Coronary artery (tissue), 2 donors: ENCODE measurements around the gene AOC1.
"Not testable (repeated sequence)": the region's sequence is repeated elsewhere in the genome, so short reads cannot be mapped to it uniquely, and the experiment has no call there.

ENCODE experiments used
- DNase-seq: peaks from one replicate; pipeline ENCODE4 v3.0.0-alpha.2; 2017; ENCODE audit warnings: low spot score
- H3K27ac ChIP-seq, 2 donors: fragments of 200-600 bp; sonication (generic); one replicate each; pipeline ENCODE4 v1.5.1; 2016 to 2019
- H3K4me3 ChIP-seq: fragments of 200-600 bp; sonication (generic); 2 replicates; pipeline ENCODE4 v1.5.1; 2016; ENCODE audit warnings: mild to moderate bottlenecking, moderate library complexity
- TF ChIP-seq, protein P1 (sequence below): fragments of 200-600 bp; sonication (generic); IDR thresholded peaks from one replicate; pipeline ENCODE4 v1.5.1; 2019; ENCODE audit warnings: antibody characterized with exemption

AOC1 gene

DNA sequence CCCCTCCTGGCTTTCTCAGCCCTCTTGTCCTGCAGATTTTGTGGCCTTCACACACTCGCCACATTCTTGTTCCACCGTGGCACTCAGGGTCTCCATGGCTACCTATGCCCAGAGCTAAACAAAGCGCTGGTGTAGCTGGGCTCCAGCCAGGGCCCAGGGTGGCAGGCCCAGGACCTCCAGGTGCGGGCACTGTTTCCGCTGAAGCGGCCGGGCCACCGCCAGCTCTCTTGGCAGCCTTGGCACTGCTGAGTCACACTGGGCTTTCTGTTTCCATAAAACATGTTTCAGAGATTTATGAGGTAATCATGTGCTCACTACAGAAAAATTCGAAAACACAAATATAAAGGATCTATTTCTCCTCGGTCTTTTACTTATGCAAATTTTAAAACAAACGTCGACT is 51.3 kb downstream of the AOC1 start:
- DNase-seq: no peak
- TF ChIP-seq, protein P1, sequence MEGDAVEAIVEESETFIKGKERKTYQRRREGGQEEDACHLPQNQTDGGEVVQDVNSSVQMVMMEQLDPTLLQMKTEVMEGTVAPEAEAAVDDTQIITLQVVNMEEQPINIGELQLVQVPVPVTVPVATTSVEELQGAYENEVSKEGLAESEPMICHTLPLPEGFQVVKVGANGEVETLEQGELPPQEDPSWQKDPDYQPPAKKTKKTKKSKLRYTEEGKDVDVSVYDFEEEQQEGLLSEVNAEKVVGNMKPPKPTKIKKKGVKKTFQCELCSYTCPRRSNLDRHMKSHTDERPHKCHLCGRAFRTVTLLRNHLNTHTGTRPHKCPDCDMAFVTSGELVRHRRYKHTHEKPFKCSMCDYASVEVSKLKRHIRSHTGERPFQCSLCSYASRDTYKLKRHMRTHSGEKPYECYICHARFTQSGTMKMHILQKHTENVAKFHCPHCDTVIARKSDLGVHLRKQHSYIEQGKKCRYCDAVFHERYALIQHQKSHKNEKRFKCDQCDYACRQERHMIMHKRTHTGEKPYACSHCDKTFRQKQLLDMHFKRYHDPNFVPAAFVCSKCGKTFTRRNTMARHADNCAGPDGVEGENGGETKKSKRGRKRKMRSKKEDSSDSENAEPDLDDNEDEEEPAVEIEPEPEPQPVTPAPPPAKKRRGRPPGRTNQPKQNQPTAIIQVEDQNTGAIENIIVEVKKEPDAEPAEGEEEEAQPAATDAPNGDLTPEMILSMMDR: no peak
- H3K27ac ChIP-seq: no peak overlapping the region

GRCh38 chr7:150904011-150904909 is 51.9 kb downstream of the AOC1 start:
- H3K27ac ChIP-seq: no peak overlapping the region
- H3K4me3 ChIP-seq: no peak overlapping the region
- TF ChIP-seq, protein P1: no peak
- no peak for DNase-seq

More for the DNA sequence above, 51.3 kb downstream of the AOC1 start:
- no peak overlapping the region for H3K4me3 ChIP-seq

DNA sequence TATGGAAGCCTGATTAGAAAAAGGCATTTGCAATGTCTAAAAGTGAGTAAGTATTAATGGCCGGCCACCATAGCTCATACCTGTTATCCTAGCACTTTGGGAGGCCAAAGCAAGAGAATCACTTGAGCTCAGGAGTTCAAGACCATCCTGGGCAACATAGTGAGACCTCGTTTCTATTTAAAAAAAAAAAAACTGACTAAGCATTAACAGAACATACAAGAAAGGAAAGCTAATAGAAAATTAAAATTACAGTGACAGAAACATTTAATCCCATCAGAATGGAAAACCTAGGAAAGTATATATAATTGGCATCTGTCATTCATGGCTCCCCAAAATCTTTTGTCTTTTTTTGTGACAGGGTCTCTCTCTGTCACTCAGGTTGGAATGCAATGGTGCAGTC is 55.9 kb downstream of the AOC1 start:
- Histone ChIP-seq H3K4me3 (no peak overlapping the region), H3K27ac (no peak overlapping the region)
- TF ChIP-seq, protein P1: no peak
- no peak for DNase-seq

GRCh38 chr7:150909200-150909995 is 57.1 kb downstream of the AOC1 start:
- no peak for DNase-seq
- no peak overlapping the region for H3K27ac ChIP-seq
- H3K4me3 ChIP-seq: no peak overlapping the region
- TF ChIP-seq, protein P1: no peak

DNA sequence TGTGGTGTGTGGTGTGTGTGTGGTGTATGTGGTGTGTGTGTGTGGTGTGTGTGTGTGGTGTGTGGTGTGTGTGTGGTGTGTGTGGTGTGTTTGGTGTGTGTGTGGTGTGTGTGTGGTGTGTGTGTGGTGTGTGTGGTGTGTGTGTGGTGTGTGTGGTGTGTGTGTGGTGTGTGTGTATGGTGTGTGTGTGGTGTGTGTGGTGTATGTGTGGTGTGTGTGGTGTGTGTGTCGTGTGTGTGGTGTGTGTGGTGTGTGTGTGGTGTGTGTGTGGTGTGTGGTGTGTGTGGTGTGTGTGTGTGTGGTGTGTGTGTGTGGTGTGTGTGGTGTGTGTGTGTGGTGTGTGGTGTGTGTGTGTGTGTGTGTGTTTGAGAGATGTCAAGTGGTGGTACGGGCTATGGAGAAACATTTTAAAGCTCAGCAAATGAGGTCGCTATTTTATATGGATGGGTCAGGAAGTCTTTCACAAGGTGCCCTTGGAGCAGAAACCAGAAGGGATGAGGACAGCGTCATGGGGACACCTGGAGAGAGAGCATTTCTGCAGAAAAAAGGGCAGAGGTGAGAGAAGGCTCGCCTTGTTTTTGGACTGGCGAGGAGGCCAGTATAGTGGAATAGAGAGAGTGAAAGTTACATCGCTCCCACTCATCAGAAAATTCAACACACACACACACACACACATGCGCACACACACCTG is 58.1 kb downstream of the AOC1 start:
- H3K4me3 ChIP-seq, DNase-seq, H3K27ac ChIP-seq: not testable (repeated sequence)

- no peak overlapping the region for H3K4me3 ChIP-seq
- TF ChIP-seq, protein P1: no peak
- no peak for DNase-seq
- no peak overlapping the region for H3K27ac ChIP-seq
These were observed 58.7 kb downstream of the AOC1 start for GRCh38 chr7:150910996-150911422.
